NCI-H82 (cell line): ENCODE data around the gene ZNF512B.
A peak's percentile ranks its signal among the peaks of the same experiment; 100 is the strongest.
"Not testable (repeated sequence)": the region's sequence is repeated elsewhere in the genome, so short reads cannot be mapped to it uniquely, and the experiment has no call there.

Source experiments
- DNase-seq: peaks from one replicate; lab custom pipeline; 2025; lab: John Stamatoyannopoulos, UW

ZNF512B gene

DNA sequence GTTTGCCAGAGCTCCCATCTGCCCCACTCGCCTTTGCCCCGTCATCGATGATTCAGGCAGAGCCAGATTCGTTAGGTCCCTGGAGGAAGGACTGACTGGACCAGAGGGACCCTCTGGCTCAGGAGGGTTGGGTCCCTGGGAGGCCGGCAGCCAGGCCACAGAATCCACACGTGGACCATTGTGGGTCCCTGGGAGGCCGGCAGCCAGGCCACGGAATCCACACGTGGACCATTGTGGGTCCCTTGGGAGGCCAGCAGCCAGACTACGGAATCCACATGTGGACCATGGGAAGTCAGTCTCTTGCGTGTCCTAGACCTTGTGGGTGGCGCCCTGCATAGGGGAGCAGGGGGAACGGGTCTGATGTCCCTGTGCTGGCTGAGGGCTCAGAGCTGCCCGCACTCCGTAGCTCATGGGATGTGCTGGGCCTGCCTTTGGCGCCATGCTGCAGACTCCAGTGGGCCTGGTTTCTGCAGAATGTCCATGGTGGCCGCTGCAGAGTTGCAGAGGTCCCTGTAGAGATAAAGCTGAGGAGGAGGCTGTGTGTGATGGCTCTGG, 37.0 kb downstream of the ZNF512B start:
- no peak for DNase-seq

DNA sequence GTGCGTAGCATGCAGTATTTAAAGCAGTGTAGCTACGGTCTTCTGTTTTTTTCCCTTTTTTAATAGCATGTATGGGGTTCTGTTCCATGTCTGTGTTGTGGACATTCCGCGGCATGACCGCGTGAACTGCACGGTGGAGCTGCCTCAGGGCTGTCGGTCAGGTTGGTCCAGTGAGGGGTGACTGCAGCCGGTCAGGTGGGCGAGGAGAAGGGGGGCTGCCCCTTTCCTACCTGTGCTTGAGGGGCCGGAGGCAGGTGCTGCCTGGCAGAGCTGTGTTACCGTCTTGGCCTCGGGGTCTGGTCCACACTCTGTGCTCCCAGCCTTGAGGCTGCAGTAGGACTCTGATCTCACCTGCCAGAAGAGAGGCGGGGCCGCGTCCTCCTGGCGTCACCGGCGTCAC, 38.0 kb downstream of the ZNF512B start:
- no peak for DNase-seq

DNA sequence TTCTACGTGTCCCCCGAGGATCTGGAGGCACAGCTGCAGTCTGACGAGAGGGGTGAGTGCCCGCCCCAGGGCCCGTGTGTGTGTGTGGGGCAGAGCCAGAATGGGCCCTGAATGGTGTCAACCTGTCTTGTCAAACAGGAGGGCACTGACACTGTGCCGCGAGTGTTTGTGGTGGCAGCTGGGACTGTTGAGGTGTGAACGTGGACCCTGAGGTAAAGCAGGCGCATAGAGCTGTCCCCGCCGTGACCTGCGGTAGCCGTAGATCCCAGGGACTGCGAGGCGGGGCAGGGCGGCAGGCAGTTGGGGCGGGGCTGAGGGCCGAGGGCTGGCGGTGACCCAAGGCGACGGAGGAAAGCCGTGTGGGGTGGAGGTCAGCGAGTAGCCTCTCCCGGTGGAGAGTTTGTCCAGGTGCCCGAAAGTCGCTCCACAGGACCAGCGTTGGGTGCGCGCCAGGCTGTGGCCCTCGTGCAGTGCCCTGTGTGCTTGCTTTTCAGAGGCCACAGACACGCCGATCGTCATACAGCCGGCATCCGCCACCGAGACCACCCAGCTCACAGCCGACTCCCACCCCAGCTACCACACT, 38.7 kb downstream of the ZNF512B start:
- DNase-seq = no peak

DNA sequence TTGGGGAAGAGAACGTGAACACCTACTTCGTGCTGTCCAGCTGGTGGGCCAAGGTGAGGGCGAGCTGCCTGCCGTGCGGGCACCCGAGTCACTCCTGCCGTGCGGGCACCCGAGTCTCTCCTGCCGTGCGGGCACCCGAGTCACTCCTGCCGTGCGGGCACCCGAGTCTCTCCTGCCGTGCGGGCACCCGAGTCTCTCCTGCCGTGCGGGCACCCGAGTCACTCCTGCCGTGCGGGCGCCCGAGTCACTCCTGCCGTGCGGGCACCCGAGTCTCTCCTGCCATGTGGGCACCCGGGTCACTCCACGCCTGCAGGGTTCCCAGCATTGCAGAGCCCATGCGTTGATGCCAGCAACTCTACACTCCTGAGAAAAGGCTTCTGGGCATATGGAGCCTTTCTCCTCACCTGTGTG, 40.3 kb downstream of the ZNF512B start:
- DNase-seq = not testable (repeated sequence)

DNA sequence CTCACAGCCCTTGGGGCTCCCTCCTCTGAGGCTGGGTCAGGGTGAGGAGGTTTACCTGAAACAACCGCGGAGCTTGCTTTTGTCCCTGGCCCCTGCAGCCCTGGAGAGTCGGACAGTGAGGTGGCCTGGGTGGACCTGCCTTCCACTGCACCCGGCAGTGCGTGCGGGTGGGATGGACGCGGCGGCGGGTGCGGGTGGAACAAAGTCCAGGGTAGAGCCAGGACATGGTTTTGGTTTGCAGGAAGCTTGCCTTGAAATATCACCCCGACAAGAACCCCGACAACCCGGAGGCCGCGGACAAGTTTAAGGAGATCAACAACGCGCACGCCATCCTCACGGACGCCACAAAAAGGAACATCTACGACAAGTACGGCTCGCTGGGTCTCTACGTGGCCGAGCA, 40.7 kb downstream of the ZNF512B start:
- DNase-seq = no peak

DNA sequence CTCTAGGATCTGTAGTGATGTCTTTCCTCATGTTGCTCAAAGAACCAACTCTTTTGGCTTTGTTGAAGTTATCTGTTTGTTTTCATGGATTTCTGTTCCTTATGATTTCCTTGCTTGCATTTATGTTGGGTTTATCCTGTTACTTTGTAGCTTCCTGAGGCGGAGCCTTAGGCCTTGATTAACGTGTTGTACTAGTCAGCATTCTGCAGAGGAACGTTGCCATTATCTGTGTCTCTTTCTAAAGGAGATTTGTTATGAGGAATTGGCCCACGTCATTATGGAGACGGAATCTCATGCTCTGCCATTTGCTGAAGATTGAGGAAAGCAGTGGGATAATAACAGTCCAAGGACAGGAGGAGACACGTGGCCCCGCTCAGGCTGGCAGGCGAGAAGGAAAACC, 43.4 kb downstream of the ZNF512B start:
- no peak for DNase-seq

DNA sequence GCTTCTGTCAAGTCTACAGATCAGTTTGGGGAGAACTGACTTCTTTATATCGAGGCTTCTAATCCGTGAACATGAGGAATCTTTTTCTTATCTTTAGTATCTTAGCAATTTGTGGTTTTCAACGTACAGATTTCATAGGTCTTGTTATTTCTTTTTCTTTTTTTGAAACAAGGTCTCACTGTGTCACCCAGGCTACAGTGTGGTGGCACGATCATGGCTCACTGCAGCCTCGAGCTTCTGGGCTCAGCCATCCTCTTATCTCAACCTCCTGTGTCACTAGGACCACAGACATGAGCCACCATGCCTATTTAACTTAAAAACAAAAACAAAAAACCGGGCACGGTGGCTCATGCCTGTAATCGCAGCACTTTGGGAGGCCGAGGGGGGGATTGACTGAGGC, 45.5 kb downstream of the ZNF512B start:
- DNase-seq = no peak

DNA sequence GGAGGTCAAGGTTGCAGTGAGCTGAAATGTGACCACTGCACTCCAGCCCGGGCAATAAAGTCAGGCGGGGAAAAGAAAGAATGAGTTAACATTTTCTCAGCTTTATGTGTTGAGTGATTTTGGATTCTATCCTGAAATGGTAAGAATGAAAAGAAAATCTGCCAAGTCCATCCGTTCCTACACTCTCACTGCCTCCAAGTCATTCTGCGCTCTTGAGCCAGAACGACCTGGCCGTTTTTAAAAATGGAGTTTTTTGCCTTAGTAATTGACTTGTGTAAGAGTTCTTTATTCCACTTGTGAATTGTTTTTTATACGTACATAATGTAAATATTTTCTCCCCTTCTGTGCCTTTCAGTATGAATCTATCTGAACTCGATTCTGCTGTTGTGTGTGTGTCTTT, 46.1 kb downstream of the ZNF512B start:
- no peak for DNase-seq

DNA sequence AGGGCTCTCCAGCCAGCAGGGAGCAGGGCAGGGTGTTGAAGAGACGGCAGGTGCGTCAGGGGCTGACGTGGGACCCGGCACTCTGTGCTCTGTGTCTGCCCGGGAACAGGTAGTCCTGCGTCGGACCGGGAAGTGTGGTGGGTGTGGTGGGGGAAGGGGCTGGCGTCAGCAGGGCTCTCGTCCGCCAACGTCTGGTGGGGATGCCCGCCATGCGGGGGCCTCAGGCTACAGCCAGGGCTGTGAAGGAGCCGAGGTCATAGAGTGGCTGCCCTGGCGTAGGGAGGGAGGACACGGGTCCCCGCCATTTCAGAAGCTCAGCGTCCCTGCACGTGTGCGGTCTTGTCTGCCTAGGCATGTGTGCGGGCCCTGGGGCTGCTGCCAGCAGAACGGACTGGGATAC, 49.5 kb downstream of the ZNF512B start:
- no peak for DNase-seq

DNA sequence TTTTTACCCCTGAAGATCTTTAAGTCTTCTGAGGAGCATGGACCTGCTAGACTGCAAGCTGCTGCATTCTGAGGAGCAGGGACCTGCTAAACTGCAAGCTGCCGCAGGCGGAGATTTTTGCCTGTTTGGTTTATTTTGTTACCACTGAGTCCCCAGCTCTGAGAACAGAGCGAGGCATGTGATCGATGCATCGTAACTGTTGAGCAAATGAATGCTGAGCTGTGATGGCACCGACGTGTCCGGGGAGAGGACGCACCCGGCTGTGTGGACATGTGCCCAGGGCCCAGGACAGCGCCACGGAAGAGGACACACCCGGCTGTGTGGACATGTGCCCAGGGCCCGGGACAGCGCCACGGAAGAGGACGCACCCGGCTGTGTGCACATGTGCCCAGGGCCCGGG, 50.6 kb downstream of the ZNF512B start:
- no peak for DNase-seq

DNA sequence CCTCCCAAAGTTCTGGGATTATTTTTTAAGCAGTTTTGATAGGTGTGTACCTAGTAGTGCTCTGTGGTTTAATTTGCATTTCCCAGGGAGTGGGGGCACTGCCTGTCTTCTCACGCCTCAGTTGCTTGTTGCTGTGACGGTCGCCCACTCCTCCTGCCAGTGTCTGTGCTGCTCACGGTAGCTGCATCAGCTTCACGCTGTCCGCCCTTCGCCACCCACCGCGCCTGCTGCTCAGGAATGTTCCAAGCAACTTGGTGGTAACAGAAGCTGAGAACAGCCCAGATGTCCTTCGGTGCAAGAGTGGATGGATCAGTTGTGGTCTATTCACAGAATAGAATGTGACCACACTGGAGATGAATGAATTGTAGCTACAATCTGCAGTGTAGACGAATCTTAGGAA, 51.9 kb downstream of the ZNF512B start:
- DNase-seq = no peak

DNA sequence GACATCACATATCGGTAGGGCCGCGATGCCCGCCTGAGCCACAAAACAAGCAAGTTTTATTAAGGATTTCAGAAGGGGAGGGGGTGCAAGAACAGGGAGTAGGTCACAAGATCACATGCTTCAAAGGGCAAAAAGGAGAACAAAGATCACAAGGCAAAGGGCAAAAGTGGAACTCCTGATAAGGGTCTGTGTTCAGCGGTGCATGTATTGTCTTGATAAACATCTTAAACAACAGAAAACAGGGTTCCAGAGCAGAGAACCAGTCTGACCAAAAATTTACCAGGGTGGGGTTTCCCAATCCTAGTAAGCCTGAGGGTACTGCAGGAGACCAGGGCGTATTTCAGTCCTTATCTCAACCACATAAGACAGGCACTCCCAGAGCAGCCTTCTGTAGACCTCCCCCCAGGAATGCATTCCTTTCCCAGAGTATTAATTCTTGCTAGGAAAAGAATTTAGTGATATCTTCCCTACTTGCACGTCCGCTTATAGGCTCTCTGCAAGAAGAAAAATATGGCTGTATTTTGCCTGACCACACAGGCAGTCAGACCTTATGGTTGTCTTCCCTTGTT, 53.3 kb downstream of the ZNF512B start:
- peak; percentile 54 for DNase-seq

DNA sequence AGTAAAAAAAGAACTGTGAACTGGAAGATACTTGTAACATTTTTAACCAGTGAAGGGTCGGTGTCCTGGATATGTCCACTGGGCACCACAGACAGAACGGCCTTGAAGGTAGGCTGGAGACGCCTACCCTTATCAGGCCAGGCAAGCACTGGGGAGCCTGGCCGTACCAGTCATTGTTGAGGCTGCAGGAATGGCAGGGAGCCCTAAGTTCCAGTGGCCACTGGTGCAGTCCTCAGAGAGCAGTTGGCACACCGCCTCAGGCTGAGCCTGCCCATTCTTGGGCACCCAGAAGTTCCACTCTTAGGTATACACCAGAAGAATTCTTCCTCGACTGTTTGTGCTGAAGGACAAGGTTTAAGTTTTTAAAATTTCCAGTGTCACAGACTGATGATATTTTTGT, 54.3 kb downstream of the ZNF512B start:
- DNase-seq = no peak

DNA sequence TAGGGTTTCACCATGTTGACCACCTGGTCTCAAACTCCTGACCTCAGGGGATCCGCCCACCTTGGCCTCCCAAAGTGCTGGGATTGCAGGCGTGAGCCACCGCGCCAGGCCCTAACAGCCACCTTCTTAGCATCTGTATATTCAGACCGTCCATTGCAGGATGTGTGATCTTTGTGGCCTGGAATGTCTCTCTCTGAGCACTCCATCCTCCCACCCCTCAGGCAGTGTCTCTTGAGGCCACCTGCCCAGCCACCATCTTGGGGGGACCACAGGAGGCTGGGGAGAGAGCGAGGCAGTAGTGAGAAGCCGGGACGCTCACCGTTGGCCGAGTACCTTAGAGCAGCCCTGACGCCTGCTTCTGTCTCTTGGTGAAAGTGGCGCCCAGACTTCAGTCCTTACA, 56.0 kb downstream of the ZNF512B start:
- DNase-seq = no peak

DNA sequence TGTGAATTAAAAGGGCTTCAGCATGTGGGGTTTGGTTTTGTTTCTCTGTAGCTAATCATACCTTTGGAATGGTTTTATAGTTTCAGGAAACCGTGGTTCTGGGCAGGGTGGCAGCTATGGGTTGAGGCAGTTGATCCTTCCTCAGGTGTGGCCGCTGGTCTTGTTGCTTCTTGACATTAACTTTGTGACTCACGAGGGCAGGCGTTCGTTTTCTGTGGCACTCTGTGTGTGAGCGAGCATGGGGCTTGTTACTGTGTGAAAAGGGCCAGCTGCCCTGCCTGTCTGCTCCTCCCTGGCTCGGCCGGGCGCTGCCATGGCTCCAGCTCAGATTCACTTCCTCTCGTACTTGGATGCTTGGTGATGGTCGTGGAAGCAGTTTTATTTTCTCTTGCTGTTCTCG, 58.6 kb downstream of the ZNF512B start:
- no peak for DNase-seq

DNA sequence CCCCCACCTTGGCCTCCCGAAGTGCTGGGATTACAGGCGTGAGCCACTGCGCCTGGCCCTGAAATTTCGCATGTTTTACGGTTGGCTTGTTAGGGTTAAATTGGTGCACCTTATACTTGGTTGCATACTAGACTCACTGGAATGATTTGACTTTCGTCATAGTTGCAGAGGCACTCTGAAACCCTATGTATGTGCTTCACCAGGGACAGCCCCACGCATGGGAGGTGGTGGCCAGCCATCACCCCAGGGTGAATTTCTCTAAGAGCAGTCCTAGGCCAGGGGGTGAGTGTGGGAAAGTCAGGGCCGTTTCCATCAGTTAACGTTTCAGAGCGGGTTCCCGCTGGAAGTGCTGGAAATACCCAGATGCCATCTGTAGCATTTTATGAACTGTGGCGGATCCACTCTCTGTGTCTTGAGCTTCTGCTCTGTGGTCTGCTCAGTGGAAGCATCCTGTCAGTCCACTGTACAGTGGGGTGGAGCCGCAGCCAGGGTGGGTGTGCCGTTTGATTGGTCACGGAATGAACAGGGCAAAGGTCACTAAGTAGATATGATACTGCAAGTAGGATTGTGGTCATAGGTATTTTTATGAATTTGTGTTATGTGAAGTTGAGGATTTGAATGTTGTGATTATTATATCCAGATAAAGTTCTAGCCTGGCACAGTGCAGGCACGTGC, 61.6 kb downstream of the ZNF512B start:
- no peak for DNase-seq
